NCI-H146 treated with DMSO at 0.1 percent for 48 hours (cell line): ENCODE results near the gene SLC13A3.
A peak's percentile ranks its signal among the peaks of the same experiment; 100 is the strongest.

Experiments
- DNase-seq: peaks from one replicate; lab custom pipeline; 2025; ENCODE audit not compliant: unreplicated experiment; lab: John Stamatoyannopoulos, UW

SLC13A3 gene

DNA sequence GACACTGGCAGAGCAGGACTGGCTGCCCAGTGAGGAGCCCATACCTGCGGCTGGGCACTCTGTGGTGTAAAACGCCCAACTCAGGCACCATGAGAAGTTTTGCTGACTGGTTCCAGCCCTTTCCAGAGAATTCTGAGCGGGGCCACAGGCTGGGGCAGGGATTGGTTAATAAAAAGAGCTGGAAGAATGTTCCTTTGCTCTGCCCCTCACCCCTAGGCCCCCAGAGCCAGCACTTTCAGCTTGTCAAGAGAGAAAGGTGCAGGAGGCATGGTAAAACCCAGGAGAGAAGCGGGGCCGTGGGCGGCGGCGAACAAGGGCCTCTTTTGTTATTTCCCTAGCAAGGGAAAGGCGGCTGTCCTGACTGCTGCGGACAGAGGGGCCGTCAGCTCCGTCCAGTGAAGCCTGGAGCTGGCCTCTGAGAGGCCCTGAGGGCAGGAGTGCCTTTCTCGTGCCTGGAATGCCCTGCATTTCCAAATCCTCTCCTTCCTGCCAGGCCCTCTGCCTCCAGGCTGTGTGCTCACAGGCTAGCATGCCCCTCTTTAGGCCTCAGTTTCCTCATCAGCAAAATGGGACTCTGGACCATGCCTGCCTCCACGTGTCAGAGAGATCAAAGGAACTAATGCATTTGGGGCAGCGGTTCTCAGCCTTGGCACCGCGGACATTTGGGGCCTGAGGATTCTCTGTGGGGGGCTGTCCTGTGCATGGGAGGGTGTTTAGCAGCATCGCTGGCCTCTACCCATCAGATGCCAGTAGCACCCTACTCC, 12.9 kb downstream of the SLC13A3 start:
- DNase-seq: no peak

GRCh38 chr20:46637427-46638133, 13.7 kb downstream of the SLC13A3 start:
- DNase-seq: no peak

DNA sequence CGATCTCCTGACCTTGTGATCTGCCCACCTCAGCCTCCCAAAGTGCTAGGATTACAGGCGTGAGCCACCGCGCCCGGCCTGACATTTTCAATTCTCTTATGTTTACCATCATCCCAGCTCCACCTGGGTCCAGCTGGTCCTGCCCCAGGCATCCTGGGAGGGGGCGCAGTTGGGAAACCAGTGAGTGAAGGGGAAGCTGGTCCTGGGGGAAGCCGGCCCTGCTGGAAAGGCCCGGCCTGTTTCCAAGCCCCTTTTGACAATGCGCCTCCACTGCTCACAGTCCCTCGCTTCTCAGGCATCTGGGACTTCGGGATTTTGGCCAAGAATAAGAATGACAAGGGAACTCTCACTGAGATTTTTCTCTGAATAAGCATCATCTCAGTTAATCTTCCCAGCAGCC, 14.2 kb downstream of the SLC13A3 start:
- no peak for DNase-seq

GRCh38 chr20:46636514-46636913, 14.7 kb downstream of the SLC13A3 start:
- DNase-seq: no peak

DNA sequence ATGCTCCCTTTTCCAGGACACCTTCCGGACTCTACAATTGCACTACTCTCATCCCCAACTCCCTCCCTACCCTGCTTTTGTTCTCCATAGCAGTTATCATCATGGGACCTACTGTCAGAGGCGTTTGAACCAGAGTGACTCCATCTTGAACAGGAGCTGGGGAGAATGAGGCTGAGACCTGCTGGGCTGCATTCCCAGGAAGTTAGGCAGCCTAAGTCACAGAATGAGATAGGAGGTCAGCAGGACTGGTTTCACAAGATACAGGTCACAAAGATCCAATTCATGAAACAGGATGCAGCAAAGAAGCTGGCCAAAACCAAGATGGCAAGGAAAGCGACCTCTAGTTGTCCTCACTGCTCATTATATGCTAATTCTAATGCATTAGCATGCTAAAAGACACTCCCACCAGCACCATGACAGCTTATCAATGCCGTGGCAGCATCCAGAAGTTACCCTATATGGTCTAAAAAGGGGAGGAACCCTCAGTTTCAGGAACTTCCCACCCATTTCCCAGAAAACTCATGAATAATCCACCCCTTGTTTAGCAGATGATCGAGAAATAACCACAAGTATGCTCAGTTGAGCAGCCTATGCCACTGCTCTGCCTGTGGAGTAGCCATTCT, 15.6 kb downstream of the SLC13A3 start:
- DNase-seq: no peak

- DNase-seq: no peak
Observed at GRCh38 chr20:46634528-46634927, 16.7 kb downstream of the SLC13A3 start.

- DNase-seq: no peak
Observed at GRCh38 chr20:46631874-46632446, 19.3 kb downstream of the SLC13A3 start.

DNA sequence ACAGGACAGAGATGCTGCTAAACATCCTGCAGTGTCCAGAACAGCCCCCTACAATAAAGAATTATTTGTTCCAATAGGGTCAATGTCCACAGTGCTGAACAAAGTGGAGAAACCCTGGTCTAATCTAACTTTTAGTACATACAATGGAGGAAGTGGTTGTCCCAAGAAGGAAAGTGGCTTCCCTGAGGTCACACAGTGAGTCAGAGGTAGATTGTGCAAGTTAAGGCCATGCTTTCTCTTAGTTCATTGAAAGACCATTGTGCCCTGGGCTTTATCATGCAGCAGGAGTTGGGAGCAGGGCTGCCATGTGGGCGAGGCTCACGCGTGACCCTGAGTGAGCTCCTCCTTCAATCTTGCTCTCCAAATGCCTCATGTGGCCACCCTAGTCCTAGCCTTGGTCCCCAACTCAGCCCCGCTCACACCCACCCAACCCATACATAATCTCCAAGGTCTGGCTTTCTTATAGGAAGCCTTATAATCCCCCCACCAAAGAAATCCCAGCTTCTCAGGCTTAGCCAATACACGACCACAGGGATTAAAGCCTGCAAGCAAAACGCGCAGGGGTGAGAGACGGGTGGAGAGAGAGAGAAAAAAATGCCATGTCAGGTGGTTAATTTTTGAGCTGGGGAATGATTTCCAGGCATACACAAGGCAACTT, 19.9 kb downstream of the SLC13A3 start:
- no peak for DNase-seq

- no peak for DNase-seq
Observed at GRCh38 chr20:46630306-46630705, 21.0 kb downstream of the SLC13A3 start.

DNA sequence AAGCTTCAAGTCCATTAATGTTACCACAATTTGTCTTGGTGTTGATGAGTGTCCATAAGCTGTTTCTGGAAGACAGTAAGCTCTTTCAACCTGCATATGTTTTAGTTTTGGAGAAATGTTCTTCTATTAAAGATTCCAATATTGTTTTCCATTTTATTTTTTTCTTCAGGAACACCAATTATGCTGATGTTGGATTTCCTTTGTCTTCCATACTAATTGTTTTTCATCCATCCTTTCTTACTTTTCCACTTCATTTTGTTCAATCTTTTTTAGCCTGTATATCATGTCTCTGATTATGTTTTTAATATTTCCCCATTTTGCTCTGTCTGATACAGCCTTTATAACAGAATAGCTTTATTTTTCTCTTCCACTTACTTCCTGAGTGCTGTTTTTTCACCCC, 21.9 kb downstream of the SLC13A3 start:
- no peak for DNase-seq

DNA sequence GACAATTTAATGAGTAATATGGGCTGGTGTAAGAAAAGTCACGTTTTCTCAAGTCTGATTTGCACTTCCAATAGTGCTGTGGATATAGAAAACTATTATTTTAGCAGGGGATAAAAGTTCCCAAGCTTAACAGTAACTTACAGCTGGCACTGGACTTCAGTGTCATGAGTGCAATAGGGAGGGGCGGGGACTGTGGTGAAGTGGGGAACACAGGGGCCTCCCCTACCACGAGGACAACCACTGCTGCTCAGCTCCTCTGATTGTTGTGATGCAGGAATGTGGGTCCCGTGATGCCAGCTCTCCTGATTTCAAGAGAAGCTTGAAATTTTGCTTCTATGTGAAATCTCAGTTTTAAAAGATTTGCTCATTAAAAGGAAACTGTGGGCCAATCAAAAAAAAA, 24.0 kb downstream of the SLC13A3 start:
- no peak for DNase-seq

- peak; percentile 72 for DNase-seq
Observed at GRCh38 chr20:46626758-46627157, 24.5 kb downstream of the SLC13A3 start.

DNA sequence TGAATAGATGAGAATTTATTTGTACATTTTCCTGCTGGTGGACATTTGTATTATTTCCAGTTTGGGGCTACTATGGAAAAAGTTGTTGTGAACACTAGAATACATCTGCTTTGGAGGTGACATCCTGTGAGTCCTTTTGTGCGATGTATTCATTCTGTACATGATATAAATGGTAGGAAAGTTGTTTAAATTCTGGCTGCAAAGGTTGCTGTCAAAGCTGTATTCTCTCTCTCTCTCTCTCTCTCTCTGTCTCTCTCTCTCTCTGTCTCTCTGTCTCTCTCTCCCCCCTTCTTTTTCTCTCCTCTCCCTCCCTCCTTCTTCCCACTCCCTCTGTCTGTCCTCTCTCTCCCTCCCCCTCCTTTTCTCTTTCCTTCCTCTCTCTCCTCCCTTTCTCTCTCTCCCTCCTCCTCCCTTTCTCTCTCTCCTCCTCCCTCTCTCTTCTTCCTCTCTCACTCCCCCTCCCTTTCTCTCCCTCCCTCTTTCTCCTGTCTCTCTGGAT, 25.3 kb downstream of the SLC13A3 start:
- DNase-seq: no peak

GRCh38 chr20:46624946-46625345, 26.3 kb downstream of the SLC13A3 start:
- DNase-seq: no peak

DNA sequence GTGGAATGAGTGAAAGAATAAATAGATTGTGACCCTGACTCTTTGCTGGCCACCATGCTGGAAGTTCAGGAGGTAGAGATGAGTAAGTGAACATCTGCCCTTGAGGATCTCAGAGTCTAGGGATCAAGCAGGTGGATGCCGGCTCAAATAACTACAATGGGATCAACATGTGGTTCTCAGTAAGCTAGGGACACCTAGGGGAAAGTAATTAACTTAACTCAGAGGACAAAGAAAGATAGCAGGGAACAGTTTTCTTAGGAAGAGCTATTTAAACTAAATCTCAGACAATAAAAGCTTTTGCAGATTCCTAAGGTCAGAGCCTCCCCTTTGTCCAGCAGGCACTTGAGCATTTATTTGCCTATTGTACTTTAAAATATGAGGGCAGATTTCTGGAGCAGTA, 29.1 kb downstream of the SLC13A3 start:
- peak; percentile 82 for DNase-seq

DNA sequence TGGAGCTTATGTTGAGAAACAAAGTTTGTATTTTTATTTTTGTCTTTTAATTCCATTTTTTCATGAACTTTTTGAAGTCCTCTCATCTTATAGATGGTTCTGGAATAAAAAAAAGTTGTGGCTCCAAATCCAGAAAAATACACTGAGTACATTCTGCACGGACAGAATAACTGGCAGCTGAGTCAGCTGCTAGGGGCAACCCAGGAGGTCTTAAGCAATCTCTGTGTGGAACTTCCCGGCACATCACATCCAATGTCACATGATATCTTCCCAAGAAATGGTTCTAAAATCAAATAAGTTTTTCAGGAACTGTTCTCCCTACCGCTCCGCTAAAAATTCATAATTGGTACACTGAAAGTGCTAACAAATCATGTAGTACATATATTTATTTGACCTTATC, 29.8 kb downstream of the SLC13A3 start:
- no peak for DNase-seq

- no peak for DNase-seq
Observed at GRCh38 chr20:46619445-46619844, 31.8 kb downstream of the SLC13A3 start.

- DNase-seq: no peak
Observed at GRCh38 chr20:46618316-46619100, 32.8 kb downstream of the SLC13A3 start.

DNA sequence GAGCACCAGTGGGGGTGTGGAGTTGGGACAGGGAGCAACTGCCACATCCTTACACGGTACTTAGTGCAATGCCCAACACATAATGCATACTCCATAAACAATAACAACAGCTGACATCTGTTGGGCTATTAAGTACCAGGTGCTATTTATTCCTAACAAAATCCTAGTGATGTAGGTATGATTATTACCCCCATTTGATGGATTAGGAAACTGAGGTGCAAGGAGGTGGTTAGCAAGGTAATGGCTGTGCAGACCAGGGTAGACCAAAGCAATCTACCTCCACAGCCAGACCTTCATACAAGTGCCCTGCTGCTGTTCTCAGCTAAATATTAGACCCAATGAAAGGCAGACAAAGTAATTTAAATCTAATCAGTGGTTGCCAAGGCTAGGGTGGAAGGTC, 36.8 kb downstream of the SLC13A3 start:
- DNase-seq: peak; percentile 51

DNA sequence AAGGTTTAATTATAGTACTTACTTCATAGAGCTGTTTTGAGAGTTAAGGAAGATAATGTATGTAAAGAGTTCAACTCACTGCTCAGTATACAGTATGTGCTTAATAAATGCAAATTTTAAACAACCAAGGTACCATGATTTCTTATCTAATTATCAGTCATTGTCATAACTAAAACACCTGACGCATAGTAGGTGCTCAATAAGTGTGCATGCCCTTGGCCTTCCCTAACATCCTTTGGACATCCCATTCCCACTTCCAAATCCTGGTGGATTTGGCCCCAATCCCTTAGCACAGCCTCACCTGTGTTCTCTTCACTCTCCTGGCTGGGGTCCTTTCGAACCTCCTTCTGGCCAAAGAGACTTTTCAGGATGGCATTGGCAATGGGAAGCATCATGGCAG, 41.1 kb downstream of the SLC13A3 start:
- no peak for DNase-seq
